ENCODE data around the gene HTD2.
"Not testable (repeated sequence)": the region's sequence is repeated elsewhere in the genome, so short reads cannot be mapped to it uniquely, and the experiment has no call there.

Gene HTD2

DNA sequence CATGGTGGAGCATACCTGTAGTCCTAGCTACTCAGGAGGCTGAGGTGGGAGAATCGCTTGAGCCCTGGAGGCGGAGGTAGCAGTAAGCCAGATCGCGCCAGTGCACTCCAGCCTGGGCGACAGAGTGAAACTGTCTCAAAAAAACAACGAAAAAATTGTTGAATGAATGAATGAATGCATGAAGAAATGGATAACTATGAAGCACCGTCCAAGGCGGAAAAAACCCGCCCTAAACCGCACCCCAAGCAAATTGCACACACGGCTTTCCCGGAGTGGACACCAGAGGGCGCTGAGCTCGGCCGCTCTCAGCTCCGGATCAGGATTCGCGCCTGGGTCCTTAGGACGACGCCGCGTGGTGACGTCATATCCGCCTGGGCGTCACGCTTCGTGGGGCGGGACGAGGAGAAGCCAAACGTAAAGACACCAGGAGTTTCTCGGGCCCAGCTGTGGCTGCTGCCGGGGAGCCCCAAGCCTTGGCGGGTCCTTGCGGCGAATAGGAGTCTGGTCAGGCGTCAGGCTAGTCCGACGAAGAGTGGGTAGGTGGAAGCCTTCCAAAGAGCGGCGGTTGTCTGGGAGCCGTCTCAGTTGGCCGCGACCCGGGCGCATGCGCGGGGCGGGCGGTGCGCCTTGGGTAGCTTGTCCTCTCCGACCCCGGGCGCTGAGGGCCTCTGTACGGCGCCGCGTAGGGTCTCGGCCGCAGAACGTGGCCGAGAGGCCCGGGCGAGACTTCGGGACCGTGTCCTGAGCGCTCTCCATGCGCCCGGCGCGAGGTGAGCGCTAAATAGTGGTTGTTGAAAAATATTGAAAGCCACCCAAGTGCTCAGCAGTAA lies at the start of gene HTD2, which contains the start of gene RPP14:
TSS of gene HTD2 (plus strand) at position 639 of the 830 bp plus-strand sequence. CDS start 11,094 bp downstream, outside the sequence.
TSS of gene RPP14 (plus strand) at position 364 of the 830 bp plus-strand sequence. CDS start 4,085 bp downstream, outside the sequence.
- DNase-seq: peak; percentile 97

DNA sequence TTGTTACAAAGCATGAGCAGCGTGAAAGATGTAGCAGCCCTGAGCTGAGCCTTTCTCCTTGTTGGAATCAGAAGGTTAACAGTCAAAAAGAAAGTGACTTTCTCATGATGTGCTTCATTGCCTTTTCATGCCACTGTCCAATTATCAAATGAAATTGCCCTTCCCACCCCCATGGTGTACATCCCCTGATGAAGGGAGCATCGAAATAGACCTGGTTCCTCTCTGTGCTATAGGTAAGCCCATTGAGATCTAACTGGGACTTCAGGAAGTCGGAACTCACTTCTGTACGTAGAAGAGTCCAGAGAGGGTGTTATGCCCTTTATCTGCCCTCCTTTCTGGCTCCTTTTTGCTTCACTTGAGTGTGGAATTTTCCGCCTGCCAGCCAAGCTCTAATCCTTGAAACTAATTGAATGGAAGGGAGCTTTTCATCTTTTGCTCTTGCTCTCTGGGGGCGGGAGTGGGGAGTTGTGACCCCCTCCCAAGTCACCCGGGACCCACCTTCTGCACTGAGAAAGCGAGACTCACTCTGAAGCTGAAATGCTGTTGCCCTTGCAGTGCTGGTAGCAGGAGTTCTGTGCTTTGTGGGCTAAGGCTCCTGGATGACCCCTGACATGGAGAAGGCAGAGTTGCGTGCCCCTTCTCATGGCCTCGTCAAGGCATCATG lies 47.8 kb upstream of the HTD2 start:
- no peak for DNase-seq

DNA sequence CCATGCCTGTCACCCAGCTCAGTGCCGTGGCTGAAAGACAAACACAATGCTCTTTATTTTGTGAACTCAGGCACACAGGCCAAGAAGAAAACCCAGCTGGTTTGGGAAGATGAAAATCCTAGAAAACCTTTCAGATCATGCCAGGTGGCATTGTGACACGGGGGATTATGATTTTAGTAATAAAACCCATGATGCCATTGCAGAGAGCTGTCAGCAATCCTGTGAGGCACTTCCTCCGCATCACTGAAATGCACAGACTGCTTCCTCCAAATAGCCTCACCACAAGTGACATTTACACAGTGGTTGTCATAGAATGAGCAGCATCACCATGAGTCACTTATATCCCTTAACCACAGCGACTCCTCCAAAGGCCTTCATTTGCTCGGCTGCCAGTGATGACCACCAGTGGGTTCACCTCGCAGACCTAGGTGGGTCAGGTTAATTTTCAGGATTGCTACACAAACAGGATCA lies 46.0 kb upstream of the HTD2 start:
- no peak for DNase-seq

DNA sequence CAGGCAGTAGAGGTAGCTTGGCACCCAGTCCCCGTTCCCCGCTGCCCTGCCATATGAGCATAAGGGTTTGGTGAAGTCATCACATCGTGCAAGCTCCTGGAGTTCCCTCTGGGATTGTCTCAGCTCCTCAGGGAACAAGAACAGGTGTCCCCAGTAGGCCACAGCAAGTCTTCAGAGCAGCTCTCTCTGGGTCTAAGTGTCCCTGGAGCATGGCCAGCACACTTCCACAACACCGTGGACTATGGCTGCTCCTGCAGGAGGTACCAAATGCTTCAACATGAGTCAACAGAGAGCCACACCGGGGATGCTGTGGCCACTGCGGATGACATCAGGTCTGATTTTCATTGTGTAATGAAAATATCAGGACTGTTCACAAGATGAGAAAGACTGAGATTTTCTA lies 45.6 kb upstream of the HTD2 start:
- no peak for DNase-seq

DNA sequence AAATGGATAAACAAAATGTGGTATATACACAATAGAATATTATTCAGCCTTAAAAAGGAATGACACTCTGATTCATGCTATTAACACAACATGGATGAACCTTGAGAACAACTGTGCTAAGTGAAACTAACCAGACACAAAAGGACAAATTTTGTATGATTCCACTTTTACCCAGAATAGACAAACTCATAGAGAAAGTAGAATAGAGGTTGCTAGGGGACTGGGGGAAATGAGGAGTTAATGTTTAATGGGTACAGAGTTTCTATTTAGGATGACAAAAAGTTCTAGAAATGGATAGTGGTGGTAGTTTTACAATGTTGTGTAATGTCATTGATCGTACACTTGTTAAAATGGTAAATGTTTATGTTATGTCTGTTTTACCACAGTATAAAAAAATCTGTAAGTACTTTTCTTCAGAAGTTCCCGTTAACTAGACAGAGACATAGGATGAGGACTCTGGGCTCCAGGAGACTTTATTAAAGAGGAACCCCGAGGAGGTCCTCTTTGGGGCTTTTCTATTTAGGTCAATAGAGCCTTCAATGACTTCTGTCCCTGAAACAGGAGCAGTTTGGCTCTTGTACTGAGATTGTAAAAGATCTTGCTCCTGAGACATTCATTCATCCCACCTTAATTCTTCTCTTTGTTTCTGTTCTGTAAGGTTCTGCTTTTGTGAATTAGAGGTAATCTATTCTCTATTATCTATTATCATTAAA lies 44.2 kb upstream of the HTD2 start:
- no peak for DNase-seq

DNA sequence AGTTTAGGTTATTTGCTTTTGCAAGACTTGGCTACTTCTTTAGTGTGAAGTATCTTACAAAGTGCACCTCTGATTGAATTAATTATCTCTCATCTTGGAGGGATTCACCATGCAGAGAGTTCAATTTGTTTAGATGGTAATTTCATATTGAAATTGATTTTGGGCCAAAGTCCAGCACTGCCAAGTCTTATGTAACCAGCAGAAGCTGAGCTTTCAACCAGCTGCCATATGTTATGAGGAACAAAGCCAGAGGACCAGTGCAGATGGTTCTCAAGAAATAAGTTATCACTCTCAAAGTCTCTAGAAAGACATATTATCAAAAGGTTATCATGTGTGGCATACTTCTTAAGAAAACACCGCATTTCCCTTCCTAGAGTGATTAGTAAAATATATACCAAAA lies 39.7 kb upstream of the HTD2 start:
- DNase-seq: no peak

DNA sequence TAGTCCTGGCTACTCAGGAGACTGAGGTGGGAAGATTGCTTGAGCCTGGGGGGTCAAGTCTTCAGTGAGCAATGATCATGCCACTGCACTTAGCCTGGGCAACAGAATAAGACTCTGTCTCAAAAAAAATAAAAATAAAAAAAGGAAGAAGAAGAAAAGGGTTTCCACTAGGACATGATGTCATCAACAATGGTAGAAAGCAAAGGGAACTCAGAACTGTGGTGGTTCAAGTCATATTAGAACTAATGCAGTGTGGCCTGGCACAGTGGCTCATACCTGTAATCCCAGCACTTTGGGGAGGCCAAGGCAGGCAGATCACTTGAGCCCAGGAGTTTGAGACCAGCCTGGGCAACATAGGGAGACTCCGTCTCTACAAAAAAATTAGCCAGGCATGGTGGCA lies 38.8 kb upstream of the HTD2 start:
- not testable (repeated sequence) for DNase-seq

DNA sequence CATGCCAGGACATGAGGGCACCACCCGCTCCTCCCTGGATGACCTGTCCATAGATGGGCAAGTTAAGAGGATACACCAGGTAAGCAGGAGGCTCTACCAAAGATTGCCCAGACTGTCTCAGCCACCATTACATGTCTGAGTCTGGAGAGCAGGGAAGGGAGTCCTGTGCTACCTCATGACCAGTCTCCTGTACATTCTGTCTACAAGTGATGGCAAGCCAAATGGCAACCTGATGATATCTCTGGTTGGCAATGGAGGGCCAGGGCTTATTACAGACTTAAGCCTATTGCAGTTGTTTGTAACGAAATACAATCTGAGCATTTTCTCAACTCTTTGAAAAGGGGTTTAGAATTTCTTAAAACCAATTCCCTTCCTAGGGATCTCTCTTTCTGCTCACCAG lies 37.0 kb upstream of the HTD2 start:
- DNase-seq: no peak

DNA sequence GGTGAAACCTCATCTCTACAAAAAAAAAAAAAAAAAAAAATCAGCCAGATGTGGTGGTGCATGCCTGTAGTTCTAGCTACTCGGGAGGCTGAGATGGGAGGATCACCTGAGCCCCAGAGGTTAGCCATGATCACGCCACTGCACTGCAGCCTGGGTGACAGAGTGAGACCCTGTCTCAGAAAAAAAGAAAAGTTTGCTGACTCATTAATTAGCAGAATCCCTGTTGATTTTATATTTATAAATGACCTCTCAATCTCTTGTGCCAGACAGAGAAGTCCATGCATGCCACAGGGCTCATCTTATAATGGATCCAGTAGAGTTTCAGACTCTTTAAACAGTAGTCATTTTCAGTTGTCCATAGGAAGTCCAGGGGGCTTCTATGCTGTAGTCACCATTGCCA lies 35.8 kb upstream of the HTD2 start:
- DNase-seq: no peak

DNA sequence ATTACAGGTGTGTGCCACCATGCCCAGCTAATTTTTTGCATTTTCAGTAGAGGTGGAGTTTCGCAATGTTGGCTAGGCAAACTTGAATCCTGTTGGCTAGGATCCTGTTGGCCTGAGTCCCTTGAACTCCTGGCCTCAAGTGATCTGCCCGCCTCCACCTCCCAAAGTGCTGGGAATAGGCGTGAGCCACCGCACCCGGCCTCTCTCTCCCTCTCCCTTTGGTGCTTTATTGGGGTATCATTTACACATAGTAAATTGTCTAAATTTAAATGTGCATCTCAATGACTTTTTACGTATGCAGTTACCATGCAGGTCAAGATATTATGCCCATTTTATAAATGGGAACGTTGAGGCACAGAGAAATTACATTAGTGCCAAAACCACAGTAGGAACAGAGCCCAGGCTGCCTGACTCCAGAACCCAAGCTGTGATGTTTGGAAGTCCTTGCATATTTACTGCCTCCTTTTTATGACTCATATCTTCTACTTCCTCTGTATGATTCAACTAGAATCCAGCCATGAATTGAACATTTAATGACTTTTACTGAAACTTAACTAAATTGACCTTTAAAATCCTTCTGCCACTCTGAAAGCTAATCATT lies 34.3 kb upstream of the HTD2 start:
- no peak for DNase-seq

DNA sequence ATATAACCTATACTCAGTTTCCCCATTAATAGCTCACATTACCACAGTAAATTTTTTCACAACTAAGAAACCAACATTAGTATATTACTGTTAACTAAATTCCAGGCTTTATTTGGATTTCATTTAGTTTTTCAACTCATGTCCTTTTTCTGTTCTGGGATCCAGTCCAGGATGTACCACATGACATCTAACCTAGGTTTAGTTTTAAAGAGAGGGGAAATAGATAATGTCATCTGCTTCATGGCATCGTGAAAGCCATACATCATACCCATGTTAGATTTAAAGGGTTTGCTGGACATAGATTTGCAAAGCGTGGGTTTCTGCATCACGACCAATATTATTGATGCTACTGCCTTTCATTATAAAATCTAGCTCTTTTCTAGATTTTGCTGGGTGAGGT lies 33.4 kb upstream of the HTD2 start:
- DNase-seq: no peak

DNA sequence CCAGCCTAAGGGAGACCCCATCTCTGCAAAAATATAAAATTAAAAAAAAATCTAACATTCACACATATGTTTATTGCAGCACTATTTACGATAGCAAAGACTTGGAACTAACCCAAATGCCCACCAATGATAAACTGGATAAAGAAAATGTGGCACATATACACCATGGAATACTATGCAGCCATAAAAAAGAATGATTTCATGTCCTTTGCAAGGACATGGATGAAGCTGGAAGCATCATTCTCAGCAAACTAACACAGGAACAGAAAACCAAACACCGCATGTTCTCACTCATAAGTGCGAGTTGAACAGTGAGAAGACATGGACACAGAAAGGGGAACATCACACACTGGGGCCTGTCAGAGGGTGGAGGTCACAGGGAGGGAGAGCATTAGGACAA lies 33.0 kb upstream of the HTD2 start:
- not testable (repeated sequence) for DNase-seq

DNA sequence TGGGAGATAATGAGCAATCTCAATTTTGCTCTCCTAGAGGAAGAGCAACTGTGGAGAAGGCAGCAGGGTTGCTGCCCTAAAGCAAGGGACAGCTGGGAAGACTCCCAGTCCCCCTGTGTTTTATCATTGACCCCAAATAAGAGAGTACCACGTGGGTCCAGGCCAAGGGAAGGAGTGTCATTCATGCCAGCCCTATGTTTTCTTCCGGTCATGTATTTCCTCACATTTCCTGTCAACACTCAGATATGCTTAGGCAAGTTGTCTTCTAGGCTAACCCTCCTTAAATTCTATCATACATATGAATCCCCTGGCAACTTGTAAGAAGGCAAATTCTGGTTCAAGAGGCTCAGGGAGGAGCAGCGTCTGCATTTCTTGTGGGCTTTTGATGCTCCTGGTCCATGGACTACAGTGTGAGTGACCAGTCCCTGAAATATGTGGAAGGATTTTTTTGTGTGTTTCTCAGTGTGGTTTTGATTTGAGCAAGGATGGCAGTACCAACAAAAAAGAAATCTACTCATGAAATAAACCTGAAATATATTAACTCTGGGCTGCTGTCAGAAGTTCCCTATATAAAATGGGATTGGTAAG lies 32.2 kb upstream of the HTD2 start:
- DNase-seq: no peak

DNA sequence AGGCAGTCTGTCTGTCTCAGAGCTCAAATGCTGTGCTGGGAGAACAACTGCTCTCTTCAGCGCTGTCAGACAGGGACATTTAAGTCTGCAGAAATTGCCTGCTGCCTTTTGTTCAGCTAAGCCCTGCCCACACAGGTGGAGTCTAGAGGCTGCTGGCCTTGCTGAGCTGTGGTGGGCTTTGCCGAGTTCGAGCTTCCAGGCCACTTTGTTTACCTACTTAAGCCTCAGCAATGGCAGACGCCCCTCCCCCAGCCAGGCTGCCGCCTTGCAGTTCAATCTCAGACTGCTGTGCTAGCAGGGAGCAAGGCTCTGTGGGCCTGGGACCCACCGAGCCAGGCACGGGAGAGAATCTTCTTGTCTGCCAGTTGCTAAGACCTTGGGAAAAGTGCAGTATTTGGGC lies 25.3 kb upstream of the HTD2 start:
- no peak for DNase-seq

DNA sequence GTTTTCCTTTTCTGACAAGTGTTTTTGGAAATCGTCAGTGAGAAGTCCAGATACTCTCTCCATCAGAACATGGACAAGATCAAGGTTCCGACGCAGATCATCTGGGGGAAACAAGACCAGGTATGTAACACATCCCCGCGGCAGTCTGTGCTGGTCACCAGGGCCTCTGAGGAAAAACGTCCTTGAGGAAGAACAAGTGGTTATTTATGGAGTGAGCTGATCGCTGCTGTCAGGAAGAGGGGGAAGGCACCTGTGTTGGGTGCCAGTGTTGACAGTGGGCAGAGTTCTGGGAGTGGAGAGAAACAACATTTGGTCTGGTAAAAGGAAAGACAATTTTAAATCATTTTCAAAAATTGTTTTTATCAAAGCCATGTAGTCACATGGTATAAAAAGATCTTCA lies 21.0 kb upstream of the HTD2 start:
- no peak for DNase-seq

DNA sequence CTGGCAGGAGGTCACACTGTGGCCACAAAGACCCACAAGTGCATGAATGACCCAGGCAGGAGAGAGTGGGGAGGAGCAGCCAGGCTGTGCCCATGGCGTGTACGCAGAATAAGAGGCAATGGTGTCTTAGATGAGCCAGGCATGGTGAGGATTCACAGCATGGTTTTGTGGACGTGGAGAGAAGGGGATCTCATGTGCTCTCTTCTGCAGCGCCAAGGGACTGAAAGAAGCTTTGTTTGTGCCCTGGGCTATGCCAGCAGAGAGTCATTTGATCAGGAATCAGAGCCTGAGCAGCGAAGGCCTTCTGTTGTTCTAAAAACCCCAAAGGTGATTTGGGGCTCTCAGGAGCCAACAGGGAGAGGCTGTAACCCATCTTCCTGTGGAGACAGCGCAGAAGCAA lies 19.0 kb upstream of the HTD2 start:
- DNase-seq: no peak

DNA sequence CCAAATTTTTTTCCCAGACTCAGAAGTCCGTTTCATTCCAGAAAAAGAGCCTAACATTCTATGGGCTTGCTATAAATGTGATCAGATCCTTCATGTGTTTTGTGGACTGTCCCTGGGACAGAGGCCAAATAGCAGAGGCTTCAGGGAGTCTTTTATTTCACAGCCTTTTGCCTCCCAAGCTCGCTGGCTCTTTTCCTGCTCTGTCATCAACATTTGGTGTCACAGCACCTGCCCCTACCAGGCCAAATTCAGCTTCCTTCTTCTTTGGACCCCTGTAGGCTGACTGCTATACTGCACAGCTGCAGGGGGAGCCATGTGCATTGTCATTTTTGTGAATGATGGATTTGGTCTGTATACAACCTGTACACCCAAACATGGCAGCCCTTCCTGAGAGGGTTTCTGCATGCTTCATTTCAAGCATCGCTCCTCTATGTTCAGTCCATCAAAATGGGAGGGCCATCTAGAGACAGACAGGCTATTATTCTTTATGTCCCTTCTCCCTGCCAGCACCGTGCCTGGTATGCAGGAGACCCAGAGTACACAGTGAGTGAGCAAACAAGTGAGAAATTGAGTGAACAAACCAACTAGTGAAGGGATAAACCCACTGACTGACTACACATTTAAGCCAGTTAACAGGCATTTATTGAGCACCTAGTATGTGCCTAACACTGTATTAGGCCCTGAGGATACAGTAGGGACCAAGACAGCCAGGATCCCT lies 18.1 kb upstream of the HTD2 start:
- DNase-seq: no peak

DNA sequence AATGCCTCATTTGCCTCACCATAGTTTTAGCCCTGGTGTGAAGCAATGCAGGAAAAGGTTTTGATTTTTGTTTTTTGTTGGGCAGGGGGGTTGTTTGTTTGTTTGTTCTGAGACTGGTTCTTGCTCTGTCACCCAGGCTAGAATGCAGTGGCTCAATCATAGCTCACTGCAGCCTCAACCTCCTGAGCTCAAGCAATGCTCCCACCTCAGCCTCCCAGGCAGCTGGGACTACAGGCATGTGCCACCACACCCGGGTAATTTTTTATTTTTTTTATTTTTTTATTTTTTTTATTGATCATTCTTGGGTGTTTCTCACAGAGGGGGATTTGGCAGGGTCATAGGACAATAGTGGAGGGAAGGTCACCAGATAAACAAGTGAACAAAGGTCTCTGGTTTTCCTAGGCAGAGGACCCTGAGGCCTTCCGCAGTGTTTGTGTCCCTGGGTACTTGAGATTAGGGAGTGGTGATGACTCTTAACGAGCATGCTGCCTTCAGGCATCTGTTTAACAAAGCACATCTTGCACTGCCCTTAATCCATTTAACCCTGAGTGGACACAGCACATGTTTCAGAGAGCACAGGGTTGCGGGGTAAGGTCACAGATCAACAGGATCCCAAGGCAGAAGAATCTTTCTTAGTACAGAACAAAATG lies 17.2 kb upstream of the HTD2 start:
- not testable (repeated sequence) for DNase-seq

DNA sequence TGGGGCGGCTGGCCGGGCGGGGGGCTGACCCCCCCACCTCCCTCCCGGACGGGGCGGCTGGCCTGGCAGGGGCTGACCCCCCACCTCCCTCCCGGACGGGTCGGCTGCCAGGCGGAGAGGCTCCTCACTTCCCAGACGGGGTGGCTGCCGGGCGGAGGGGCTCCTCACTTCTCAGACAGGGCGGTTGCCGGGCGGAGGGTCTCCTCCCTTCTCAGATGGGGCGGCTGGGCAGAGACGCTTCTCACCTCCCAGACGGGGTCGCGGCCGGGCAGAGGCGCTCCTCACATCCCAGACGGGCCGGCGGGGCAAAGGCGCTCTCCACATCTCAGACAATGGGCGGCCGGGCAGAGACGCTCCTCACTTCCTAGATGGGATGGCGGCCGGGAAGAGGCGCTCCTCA lies 15.9 kb upstream of the HTD2 start:
- not testable (repeated sequence) for DNase-seq

DNA sequence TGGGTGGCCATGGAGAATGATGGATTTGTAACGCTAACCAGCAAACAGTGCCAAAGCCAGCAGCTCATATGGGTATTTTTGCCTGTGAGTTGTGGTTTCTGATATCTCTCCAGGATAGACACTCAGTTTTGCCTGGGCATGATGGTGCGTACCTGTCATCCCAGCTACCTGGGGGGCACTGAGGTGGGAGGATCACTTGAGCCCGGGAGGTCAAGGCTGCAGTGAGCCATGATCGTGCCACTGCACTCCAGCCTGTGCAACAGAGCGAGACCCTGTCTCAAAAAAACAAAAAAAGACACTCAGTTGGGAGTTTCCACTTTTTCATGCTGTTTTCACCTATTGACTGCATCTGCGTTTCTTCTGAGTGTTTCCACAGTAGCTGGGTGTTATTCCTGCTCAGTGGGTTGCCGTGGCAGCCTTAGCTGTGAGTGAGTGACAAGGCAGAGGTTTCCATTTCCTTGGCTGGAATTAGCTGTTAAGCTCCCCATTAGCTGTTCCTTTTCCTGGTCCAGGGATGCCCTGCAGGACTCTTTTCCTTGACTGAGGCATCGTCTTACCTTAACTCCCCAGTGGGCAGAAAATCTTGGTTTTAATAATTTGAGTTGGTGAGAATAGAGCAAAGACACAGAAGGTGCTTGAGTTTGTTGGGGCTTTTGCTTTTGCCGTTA lies 14.5 kb upstream of the HTD2 start:
- DNase-seq: no peak

DNA sequence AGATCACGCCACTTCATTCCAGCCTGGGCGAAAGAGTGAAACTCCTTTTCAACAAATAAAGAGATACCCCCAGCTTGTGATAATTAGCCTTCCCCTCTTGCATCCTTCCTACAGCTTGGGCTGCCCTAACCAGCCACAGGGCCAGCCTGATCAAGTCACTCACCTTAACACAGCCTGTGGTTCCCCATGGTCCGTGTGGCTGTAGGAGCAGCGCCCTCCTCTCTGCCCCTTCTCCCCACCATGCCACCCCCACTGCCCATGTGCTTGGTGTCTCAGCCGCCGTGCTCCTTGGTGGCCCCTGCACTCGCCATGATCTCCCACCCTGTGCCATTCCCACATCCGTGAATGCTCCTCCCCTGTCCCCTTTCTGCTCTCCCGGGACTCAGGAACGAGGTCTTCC lies 13.5 kb upstream of the HTD2 start:
- DNase-seq: no peak

Data from activated effector memory CD4-positive, alpha-beta T cell treated with Interleukin-2 at 50 U/mL for 16 hours (primary cell).